Transverse colon (tissue), 3 donors: ENCODE data around the gene PDE8A.
"Not testable (repeated sequence)": the region's sequence is repeated elsewhere in the genome, so short reads cannot be mapped to it uniquely, and the experiment has no call there.

Source experiments
- CTCF ChIP-seq, 5 experiments: fragments of 200-600 bp in 3 of 5; fragments of 450-650 bp in 2 of 5; sonication (generic) in 3 of 5; IDR thresholded peaks; 1 replicate in 2 of 5; 2 replicates in 3 of 5; pipeline ENCODE4 v1.5.1; 2016 to 2017; ENCODE audit warnings: antibody characterized with exemption in 5 of 5, inconsistent platforms in 3 of 5, mild to moderate bottlenecking in 2 of 5, moderate library complexity in 1 of 5
- EP300 ChIP-seq: sonication (generic); formaldehyde crosslinking; IDR thresholded peaks from one replicate; pipeline ENCODE4 v1.6.1; 2017; ENCODE audit warnings: antibody characterized with exemption, low read depth
- POLR2A ChIP-seq: fragments of 450-650 bp; IDR thresholded peaks from one replicate; pipeline ENCODE4 v1.6.1; 2016; ENCODE audit warnings: antibody characterized with exemption, mild to moderate bottlenecking, moderate library complexity

GRCh38 chr15:85185350-85185749 is 203.7 kb downstream of the PDE8A start:
- not testable (repeated sequence) for TF ChIP-seq CTCF (IDR thresholded peaks at IDR 0.05); EP300; POLR2A
